Measurements from ENCODE around the gene TMEM167B. TPM values are rescaled to one million over a fixed set of nuclear protein-coding genes. Genes with fewer than 3 reads are reported as not detected.
A peak's percentile ranks its signal among the peaks of the same experiment; 100 is the strongest.

TMEM167B gene
- total RNA-seq, 4 donors from 2014 or later = 17.5 to 26.3 (median 21.8) TPM

- DNase-seq (no peak), ATAC-seq (no peak)
- no peaks in the 10 kb centered on the region for H3K27me3 ChIP-seq
- H3K36me3 ChIP-seq = no peaks in the 10 kb centered on the region
- intact Hi-C loops (cut with DNase I; ENCODE audit: low total_unique reads) (no loop called here), in situ Hi-C loops (cut with MboI; ENCODE audit: low sequenced_read_pairs in 4 of 4) (no loop called here)
- no peak for TF ChIP-seq POLR2A (IDR thresholded peaks at IDR 0.05)
- TF ChIP-seq, protein P1, sequence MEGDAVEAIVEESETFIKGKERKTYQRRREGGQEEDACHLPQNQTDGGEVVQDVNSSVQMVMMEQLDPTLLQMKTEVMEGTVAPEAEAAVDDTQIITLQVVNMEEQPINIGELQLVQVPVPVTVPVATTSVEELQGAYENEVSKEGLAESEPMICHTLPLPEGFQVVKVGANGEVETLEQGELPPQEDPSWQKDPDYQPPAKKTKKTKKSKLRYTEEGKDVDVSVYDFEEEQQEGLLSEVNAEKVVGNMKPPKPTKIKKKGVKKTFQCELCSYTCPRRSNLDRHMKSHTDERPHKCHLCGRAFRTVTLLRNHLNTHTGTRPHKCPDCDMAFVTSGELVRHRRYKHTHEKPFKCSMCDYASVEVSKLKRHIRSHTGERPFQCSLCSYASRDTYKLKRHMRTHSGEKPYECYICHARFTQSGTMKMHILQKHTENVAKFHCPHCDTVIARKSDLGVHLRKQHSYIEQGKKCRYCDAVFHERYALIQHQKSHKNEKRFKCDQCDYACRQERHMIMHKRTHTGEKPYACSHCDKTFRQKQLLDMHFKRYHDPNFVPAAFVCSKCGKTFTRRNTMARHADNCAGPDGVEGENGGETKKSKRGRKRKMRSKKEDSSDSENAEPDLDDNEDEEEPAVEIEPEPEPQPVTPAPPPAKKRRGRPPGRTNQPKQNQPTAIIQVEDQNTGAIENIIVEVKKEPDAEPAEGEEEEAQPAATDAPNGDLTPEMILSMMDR (IDR thresholded peaks at IDR 0.05 in 4 of 5, conservative IDR thresholded peaks at IDR 0.05 in 1 of 5) = no peak
- peak overlapping the region; percentile 53 to 76 (median 68) for H3K27ac ChIP-seq
- H3K9me3 ChIP-seq = no peaks in the 10 kb centered on the region
- peaks cover 10 to 14% of the 10 kb centered on the region in 2 donors for H3K4me1 ChIP-seq
- peak overlapping the region in 1 of 4 donors; percentile 16 for H3K4me3 ChIP-seq
Observed at GRCh38 chr1:109079240-109079622, 11.3 kb upstream of the TMEM167B start.

DNA sequence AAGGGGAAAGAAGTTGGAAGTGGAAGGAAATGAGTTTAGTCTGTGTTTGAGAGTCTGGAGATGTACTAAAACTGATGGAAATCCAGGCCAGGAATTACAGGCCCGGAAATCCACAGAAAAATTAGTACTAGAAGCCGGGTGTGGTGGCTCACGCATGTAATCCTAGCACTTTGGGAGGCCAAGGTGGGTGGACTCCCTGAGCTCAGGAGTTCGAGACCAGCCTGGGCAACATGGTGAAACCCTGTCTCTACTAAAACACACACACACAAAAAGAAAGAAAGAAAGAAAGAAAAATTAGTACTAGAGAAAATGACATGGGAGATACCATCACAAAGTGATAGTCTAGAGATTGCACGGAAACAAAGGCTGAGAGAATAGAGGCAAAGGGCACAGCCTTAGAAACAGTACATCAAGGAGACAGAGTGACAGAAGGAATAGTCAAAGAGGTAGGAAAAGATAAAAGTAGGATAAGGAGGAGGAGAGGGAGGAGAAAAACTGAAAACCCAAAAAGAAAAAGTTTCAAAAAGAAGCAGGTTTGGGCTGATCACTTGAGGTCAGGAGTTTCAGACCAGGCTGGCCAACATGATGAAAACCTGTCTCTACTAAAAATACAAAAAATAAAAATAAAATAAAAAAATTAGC lies 10.0 kb upstream of the TMEM167B start:
- TF ChIP-seq, protein P1 (IDR thresholded peaks at IDR 0.05 in 4 of 5, conservative IDR thresholded peaks at IDR 0.05 in 1 of 5) = no peak
- Histone ChIP-seq H3K36me3 (no peaks in the 10 kb centered on the region), H3K27me3 (no peaks in the 10 kb centered on the region), H3K4me3 (peak overlapping the region in 1 of 4 donors; percentile 16), H3K4me1 (peaks cover 0 to 6% of the 10 kb centered on the region in 2 donors), H3K27ac (peak overlapping the region; percentile 53 to 76 (median 68)), H3K9me3 (no peaks in the 10 kb centered on the region)
- intact Hi-C loops (cut with DNase I; ENCODE audit: low total_unique reads) = no loop called here
- in situ Hi-C loops (cut with MboI; ENCODE audit: low sequenced_read_pairs in 4 of 4) = no loop called here
- ATAC-seq (no peak), DNase-seq (no peak)

- in situ Hi-C loops (cut with MboI; ENCODE audit: low sequenced_read_pairs in 4 of 4) = no loop called here
- intact Hi-C loops (cut with DNase I; ENCODE audit: low total_unique reads) = no loop called here
- ATAC-seq (no peak), DNase-seq (no peak)
- Histone ChIP-seq H3K36me3 (no peaks in the 10 kb centered on the region), H3K27me3 (no peaks in the 10 kb centered on the region), H3K9me3 (no peaks in the 10 kb centered on the region), H3K4me1 (no peaks in the 10 kb centered on the region), H3K27ac (no peak overlapping the region), H3K4me3 (no peak overlapping the region)
- TF ChIP-seq POLR2A (IDR thresholded peaks at IDR 0.05) = no peak
Observed at GRCh38 chr1:109083501-109083900, 7.1 kb upstream of the TMEM167B start.

- in situ Hi-C loops (cut with MboI; ENCODE audit: low sequenced_read_pairs in 4 of 4) = no loop called here
- Histone ChIP-seq H3K4me3 (no peak overlapping the region), H3K9me3 (no peaks in the 10 kb centered on the region), H3K27me3 (no peaks in the 10 kb centered on the region), H3K36me3 (no peaks in the 10 kb centered on the region), H3K4me1 (no peaks in the 10 kb centered on the region), H3K27ac (no peak overlapping the region)
- TF ChIP-seq, protein P1 (IDR thresholded peaks at IDR 0.05 in 4 of 5, conservative IDR thresholded peaks at IDR 0.05 in 1 of 5) = no peak
- no peak for TF ChIP-seq POLR2A (IDR thresholded peaks at IDR 0.05)
- DNase-seq (no peak), ATAC-seq (no peak)
- intact Hi-C loops (cut with DNase I; ENCODE audit: low total_unique reads) = no loop called here
Observed at GRCh38 chr1:109083923-109084322, 6.6 kb upstream of the TMEM167B start.

DNA sequence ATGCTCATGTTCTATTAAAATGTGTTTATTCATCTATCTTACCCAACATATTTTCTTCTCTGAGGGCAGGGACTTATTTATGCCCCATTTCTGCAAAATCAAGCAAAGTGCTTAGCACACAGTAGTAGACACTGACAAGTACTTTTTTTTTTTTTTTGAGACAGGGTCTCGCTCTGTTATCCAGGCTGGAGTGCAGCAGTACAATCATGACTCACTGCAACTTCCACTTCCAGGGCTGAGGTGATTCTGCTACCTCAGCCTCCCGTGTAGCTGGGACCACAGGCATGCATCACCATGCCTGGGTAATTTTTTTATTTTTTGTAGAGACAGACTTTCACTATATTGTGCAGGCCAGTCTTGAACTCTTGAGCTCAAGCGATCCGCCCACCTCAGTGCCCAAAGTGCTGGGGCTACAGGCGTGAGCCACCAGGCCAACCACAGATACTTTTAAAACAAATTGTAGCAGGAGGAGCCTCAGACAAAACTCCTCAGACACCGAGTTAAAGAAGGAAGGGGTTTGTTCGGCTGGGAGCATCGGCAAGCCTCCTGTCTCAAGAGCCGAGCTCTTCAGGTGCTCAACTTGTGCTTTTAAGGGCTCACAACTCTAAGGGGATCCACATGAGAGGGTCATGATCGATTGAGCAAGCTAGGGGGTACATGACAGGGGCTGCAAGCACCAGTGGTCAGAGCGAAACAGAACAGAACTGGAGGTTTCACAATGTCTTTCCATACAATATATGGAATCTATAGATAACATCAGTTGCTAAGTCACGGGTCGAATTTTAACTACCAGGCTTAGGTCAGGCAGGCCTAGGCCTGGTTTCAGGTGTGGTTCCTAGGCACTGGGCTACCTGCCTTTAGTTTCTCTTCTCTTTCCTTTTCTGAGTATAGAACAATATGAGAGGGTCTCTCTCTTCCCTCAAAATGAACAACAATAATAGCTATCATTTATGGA lies 5.7 kb upstream of the TMEM167B start:
- intact Hi-C loops (cut with DNase I; ENCODE audit: low total_unique reads) (no loop called here), in situ Hi-C loops (cut with MboI; ENCODE audit: low sequenced_read_pairs in 4 of 4) (no loop called here)

More for the DNA sequence above, 5.7 kb upstream of the TMEM167B start:
- ATAC-seq (no peak), DNase-seq (no peak)
- no peak overlapping the region for H3K4me3 ChIP-seq
- no peaks in the 10 kb centered on the region for H3K36me3 ChIP-seq
- H3K4me1 ChIP-seq = peaks cover 0 to 4% of the 10 kb centered on the region in 2 donors
- H3K27me3 ChIP-seq = no peaks in the 10 kb centered on the region
- H3K27ac ChIP-seq = no peak overlapping the region
- TF ChIP-seq, protein P1 (IDR thresholded peaks at IDR 0.05 in 4 of 5, conservative IDR thresholded peaks at IDR 0.05 in 1 of 5) = no peak
- TF ChIP-seq POLR2A (IDR thresholded peaks at IDR 0.05) = no peak
- no peaks in the 10 kb centered on the region for H3K9me3 ChIP-seq
